GM12878 (cell line): ENCODE results near the gene RAMP2. TPM values are rescaled to one million over a fixed set of nuclear protein-coding genes. Genes with fewer than 3 reads are reported as not detected.

ENCODE experiments used
- BACH1 ChIP-seq: fragments of 450-650 bp; IDR thresholded peaks from 2 replicates; pipeline ENCODE4 v1.6.1; 2017; ENCODE audit warnings: mild to moderate bottlenecking, borderline replicate concordance
- BHLHE40 ChIP-seq, 2 experiments: fragments of 450-650 bp in 1 of 2; IDR thresholded peaks; 2 replicates each; pipeline ENCODE4 v1.6.1; 2011 to 2017; ENCODE audit warnings: low read depth in 2 of 2, borderline replicate concordance in 1 of 2, improper control_type of control experiment in 1 of 2, low read length in 1 of 2, mild to moderate bottlenecking in 1 of 2
- FOXK2 ChIP-seq: fragments of 450-650 bp; IDR thresholded peaks from 2 replicates; pipeline ENCODE4 v1.6.1; 2017; ENCODE audit warnings: mild to moderate bottlenecking, moderate library complexity
- GABPA ChIP-seq: IDR thresholded peaks from 2 replicates; pipeline ENCODE4 v1.6.1; 2014; ENCODE audit warnings: antibody characterized with exemption, low read depth, mild to moderate bottlenecking, inconsistent platforms
- IRF4 ChIP-seq: IDR thresholded peaks from 2 replicates; pipeline ENCODE4 v1.6.1; 2011; ENCODE audit warnings: low read depth, low read length
- MAX ChIP-seq: IDR thresholded peaks from 2 replicates; pipeline ENCODE4 v1.6.1; 2012; ENCODE audit warnings: low read depth, low read length, improper control_type of control experiment
- MEF2B ChIP-seq: fragments of 450-650 bp; IDR thresholded peaks from 2 replicates; pipeline ENCODE4 v1.6.1; 2018; ENCODE audit warnings: mild to moderate bottlenecking, moderate library complexity; ENCODE audit not compliant: partially characterized antibody, poor library complexity, severe bottlenecking
- NBN ChIP-seq: fragments of 450-650 bp; IDR thresholded peaks from 2 replicates; pipeline ENCODE4 v1.6.1; 2016
- NR2C1 ChIP-seq: fragments of 450-650 bp; IDR thresholded peaks from 2 replicates; pipeline ENCODE4 v1.6.1; 2017; ENCODE audit warnings: antibody characterized with exemption, mild to moderate bottlenecking, moderate library complexity
- PRDM15 ChIP-seq: fragments of 450-650 bp; formaldehyde crosslinking; IDR thresholded peaks from 2 replicates; pipeline ENCODE4 v1.4.0; 2020; ENCODE audit warnings: mild to moderate bottlenecking, moderate library complexity
- RCOR1 ChIP-seq: conservative IDR thresholded peaks from 2 replicates; pipeline ENCODE4 v1.6.1; 2012; ENCODE audit warnings: low read depth, low read length, improper control_type of control experiment
- SIN3A ChIP-seq: IDR thresholded peaks from 2 replicates; pipeline ENCODE4 v1.6.1; 2012; ENCODE audit warnings: low read depth, low read length, improper control_type of control experiment
- SREBF1 ChIP-seq: IDR thresholded peaks from 2 replicates; pipeline ENCODE4 v1.6.1; 2012; ENCODE audit warnings: mild to moderate bottlenecking, low read length
- STAT1 ChIP-seq: fragments of 450-650 bp; conservative IDR thresholded peaks from 2 replicates; pipeline ENCODE4 v1.6.1; 2014; ENCODE audit warnings: antibody characterized with exemption, mild to moderate bottlenecking
- SUPT20H ChIP-seq: IDR thresholded peaks from 2 replicates; pipeline ENCODE4 v1.6.1; 2011; ENCODE audit warnings: low read depth, mild to moderate bottlenecking, low read length, moderate library complexity, borderline replicate concordance; ENCODE audit not compliant: control insufficient read depth
- TARDBP ChIP-seq: IDR thresholded peaks from 2 replicates; pipeline ENCODE4 v1.6.1; 2016; ENCODE audit warnings: borderline replicate concordance
- TCF12 ChIP-seq: IDR thresholded peaks from 2 replicates; pipeline ENCODE4 v1.6.1; 2011; ENCODE audit warnings: low read depth, mild to moderate bottlenecking, low read length
- ZNF687 ChIP-seq: fragments of 450-650 bp; IDR thresholded peaks from 2 replicates; pipeline ENCODE4 v1.6.1; 2017; ENCODE audit warnings: mild to moderate bottlenecking, moderate library complexity
- polyA plus RNA-seq, 11 experiments: library from polyadenylated mRNA; depleted of rRNA in 4 of 11; unstranded in 6 of 11; stranded (reverse) in 5 of 11; fragments of >200 nt; fragmentation: Nextera tagmentation in 4 of 11; fragmentation: Illumina TruSeq in 1 of 11; extraction: Ambion mirVana in 4 of 11; extraction: Trizol in 1 of 11; gene quantifications; 1 replicate in 1 of 11; 2 replicates in 10 of 11; pipeline versions ENCODE4 v1.2.1 to v1.2.3, GENCODE V29; 2011 to 2016; ENCODE audit warnings: inconsistent platforms in 2 of 11, missing spikeins in 2 of 11, low read depth in 1 of 11
- total RNA-seq, 4 experiments: library from RNA; depleted of rRNA in 3 of 4; stranded (reverse); fragments of >200 nt in 3 of 4; fragmentation: Illumina TruSeq in 1 of 4; extraction: Trizol in 1 of 4; gene quantifications; 2 replicates each; pipeline versions ENCODE4 v1.2.1 to v1.2.3, GENCODE V29; 2013 to 2021
- TF ChIP-seq, protein P1 (sequence below): fragments of 450-650 bp; IDR thresholded peaks from 2 replicates; pipeline ENCODE4 v1.6.1; 2017; ENCODE audit warnings: low read depth, mild to moderate bottlenecking, moderate library complexity

The RAMP2 gene
- total and polyA plus RNA-seq, 10 of the 15 experiments (the other 5 are each of a cell fraction or from before 2014, with no cell fraction given), result 0.14 to 0.32 (median 0.21) TPM; not detected in 4

DNA sequence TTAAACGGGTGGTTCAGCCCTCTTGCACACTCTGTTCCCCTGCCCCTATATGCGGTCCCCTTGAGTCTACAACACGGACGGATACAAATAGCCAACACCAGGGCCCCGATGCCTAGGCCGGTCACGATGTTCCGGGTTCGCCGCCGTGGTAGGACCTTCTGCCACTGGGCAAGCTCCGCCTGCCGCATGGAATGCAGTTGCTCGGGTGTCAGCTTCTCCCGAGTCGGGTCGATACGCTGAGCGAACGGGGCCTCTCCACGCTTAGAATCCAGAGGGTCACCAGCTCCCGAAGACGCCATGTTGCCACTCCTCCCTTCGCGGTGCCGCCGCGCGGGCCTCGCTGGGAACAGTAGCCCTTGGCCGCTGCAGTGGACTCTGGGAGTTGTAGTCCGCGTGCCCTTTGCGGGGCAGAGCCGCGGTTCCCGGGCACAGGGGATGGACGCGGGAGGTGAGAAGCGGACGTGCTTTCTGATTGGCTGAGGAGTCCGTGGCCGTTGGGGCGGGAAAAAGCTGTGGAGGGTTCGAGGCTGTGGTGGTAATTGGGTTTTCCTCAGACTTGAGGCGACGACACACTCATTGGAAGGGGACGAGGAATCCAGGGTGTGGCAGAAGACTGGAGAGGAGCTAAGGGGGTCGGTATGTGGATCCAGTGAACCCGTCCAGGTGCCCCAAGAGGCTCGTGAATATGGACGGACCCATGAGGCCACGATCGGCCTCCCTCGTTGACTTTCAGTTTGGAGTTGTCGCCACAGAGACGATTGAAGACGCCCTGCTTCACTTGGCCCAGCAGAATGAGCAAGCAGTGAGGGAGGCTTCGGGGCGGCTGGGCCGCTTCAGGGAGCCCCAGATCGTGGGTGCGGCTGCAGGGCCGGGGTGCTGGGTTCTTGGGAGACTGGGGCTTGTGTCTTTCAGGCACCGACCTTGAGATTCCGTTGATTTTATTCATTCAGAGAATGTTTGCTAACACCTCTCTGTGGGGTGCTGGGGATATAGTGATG lies 37.7 kb downstream of the RAMP2 start, which contains the start of the genes CNTD1 and COA3 (continued):
- no peak for TF ChIP-seq PRDM15
- TF ChIP-seq MAX, result peak; percentile 71; the same call in 1 of the 2 replicates
- peak; percentile 83 for TF ChIP-seq TARDBP
- TF ChIP-seq SUPT20H, result no peak
- peak; percentile 80 for TF ChIP-seq NR2C1
- peak; percentile 42 for TF ChIP-seq MEF2B
- 0 out of 2 replicates have a peak, but pooled peaks have one; percentile 29 for TF ChIP-seq IRF4
- TF ChIP-seq RCOR1, result no peak
- TF ChIP-seq NBN, result peak; percentile 55; the same call in 1 of the 2 replicates
- TF ChIP-seq BHLHE40 (IDR thresholded peaks at IDR 0.05; ENCODE audit: borderline replicate concordance in 1 of 2, low read depth in 2 of 2, low read length in 1 of 2), result peak in 1 of 2 experiments; percentile 44; a peak in 1 of 4 replicates
- TF ChIP-seq SREBF1, result 0 out of 2 replicates have a peak, but pooled peaks have one; percentile 30
- peak; percentile 80 for TF ChIP-seq FOXK2
- TF ChIP-seq STAT1, result 0 out of 2 replicates have a peak, but pooled peaks have one; percentile 41
- 0 out of 2 replicates have a peak, but pooled peaks have one; percentile 18 for TF ChIP-seq BACH1
- 0 out of 2 replicates have a peak, but pooled peaks have one; percentile 27 for TF ChIP-seq ZNF687
- TF ChIP-seq, protein P1, sequence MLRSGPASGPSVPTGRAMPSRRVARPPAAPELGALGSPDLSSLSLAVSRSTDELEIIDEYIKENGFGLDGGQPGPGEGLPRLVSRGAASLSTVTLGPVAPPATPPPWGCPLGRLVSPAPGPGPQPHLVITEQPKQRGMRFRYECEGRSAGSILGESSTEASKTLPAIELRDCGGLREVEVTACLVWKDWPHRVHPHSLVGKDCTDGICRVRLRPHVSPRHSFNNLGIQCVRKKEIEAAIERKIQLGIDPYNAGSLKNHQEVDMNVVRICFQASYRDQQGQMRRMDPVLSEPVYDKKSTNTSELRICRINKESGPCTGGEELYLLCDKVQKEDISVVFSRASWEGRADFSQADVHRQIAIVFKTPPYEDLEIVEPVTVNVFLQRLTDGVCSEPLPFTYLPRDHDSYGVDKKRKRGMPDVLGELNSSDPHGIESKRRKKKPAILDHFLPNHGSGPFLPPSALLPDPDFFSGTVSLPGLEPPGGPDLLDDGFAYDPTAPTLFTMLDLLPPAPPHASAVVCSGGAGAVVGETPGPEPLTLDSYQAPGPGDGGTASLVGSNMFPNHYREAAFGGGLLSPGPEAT, result peak; percentile 77; the same call in 1 of the 2 replicates
- 0 out of 2 replicates have a peak, but pooled peaks have one; percentile 15 for TF ChIP-seq TCF12
- peak; percentile 76 for TF ChIP-seq SIN3A
- no peak for TF ChIP-seq GABPA
